Testis (tissue), 3 donors: Measurements from ENCODE around the gene SND1. TPM values are rescaled to one million over a fixed set of nuclear protein-coding genes. Genes with fewer than 3 reads are reported as not detected.

Source experiments
- DNase-seq: peaks from one replicate; pipeline ENCODE4 v3.0.0-alpha.2; 2019
- H3K27ac ChIP-seq, 2 donors: fragments of 200-600 bp; sonication (generic); one replicate each; pipeline ENCODE4 v1.5.1; 2019
- H3K27me3 ChIP-seq: fragments of 200-600 bp; sonication (generic); one replicate; pipeline ENCODE4 v1.5.1; 2019
- H3K36me3 ChIP-seq: fragments of 200-600 bp; sonication (generic); one replicate; pipeline ENCODE4 v1.5.1; 2017; ENCODE audit warnings: low read depth; ENCODE audit errors: missing control alignments
- H3K4me1 ChIP-seq: fragments of 200-600 bp; sonication (generic); one replicate; pipeline ENCODE4 v1.5.1; 2019
- H3K4me3 ChIP-seq, 2 donors: fragments of 200-600 bp; sonication (generic); one replicate each; pipeline ENCODE4 v1.5.1; 2017 to 2019
- H3K9me3 ChIP-seq: fragments of 200-600 bp; sonication (generic); one replicate; pipeline ENCODE4 v1.5.1; 2017
- POLR2A ChIP-seq: fragments of 450-650 bp; IDR thresholded peaks from one replicate; pipeline ENCODE4 v1.6.1; 2017; ENCODE audit warnings: antibody characterized with exemption, mild to moderate bottlenecking, moderate library complexity
- WGBS, 2 donors: methylation state at CpG; one replicate each; pipeline ENCODE4 v1.1.5; 2018; 5-methylcytosine and 5-hydroxymethylcytosine counted together
- intact Hi-C: fragments of 100-400 bp; cut with DNase I; formaldehyde crosslinking; loops from one replicate; pipeline ENCODE4 v1.15.1; 2023; ENCODE audit warnings: low total_unique reads
- polyA plus RNA-seq: library from polyadenylated mRNA; stranded (reverse); fragments of 350-450 nt; fragmentation: Illumina TruSeq; extraction: RNeasy Lipid Tissue Mini Kit (QIAGEN cat#74804); gene quantifications from one replicate; pipeline ENCODE4 v1.2.3, GENCODE V29; 2014; ENCODE audit warnings: low read depth, low replicate concordance; ENCODE audit not compliant: insufficient read depth
- total RNA-seq, 2 donors: library from RNA; depleted of rRNA; stranded (reverse); fragments of >200 nt; gene quantifications; one replicate each; pipeline ENCODE4 v1.2.3, GENCODE V29; 2016
- TF ChIP-seq, protein P1 (sequence below), 3 experiments: fragments of 450-650 bp in 2 of 3; fragments of 200-600 bp in 1 of 3; sonication (generic) in 1 of 3; IDR thresholded peaks; one replicate each; pipeline ENCODE4 v1.5.1; 2016 to 2019; ENCODE audit warnings: antibody characterized with exemption in 3 of 3, mild to moderate bottlenecking in 2 of 3, moderate library complexity in 1 of 3

Gene SND1
- total and polyA plus RNA-seq, 3 donors from 2014 or later, result 132 to 207 (median 179) TPM

DNA sequence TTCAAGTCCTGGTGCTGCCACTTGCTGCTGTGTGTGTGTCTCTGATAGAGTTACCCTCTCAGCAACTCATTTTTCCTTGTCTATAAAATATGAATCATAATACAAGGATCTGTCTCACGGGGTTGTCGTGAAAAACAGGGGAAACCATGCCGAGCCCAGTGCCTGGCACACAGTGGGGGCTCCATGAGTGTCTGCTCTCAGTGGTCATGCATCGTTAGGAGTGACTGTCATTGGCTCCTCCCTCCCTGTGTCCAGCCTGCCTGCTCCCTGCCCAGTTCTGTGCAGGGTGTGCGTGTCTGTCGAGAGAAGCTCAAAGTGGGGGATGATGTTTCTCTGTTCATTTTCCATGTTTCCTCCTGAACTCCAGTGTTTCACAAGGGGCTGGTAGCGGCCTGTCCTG, 462.8 kb downstream of the SND1 start:
- intact Hi-C loops, result no loop called here
- no peak for DNase-seq
- Histone ChIP-seq H3K4me3 (no peak overlapping the region), H3K9me3 (no peaks in the 10 kb centered on the region), H3K27ac (no peak overlapping the region), H3K36me3 (no peaks in the 10 kb centered on the region), H3K27me3 (no peaks in the 10 kb centered on the region), H3K4me1 (no peaks in the 10 kb centered on the region)
- TF ChIP-seq, protein P1, sequence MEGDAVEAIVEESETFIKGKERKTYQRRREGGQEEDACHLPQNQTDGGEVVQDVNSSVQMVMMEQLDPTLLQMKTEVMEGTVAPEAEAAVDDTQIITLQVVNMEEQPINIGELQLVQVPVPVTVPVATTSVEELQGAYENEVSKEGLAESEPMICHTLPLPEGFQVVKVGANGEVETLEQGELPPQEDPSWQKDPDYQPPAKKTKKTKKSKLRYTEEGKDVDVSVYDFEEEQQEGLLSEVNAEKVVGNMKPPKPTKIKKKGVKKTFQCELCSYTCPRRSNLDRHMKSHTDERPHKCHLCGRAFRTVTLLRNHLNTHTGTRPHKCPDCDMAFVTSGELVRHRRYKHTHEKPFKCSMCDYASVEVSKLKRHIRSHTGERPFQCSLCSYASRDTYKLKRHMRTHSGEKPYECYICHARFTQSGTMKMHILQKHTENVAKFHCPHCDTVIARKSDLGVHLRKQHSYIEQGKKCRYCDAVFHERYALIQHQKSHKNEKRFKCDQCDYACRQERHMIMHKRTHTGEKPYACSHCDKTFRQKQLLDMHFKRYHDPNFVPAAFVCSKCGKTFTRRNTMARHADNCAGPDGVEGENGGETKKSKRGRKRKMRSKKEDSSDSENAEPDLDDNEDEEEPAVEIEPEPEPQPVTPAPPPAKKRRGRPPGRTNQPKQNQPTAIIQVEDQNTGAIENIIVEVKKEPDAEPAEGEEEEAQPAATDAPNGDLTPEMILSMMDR (IDR thresholded peaks at IDR 0.05), result no peak
- no peak for TF ChIP-seq POLR2A
- WGBS, 2 donors, result 78 to 80% methylated on average over 7 of the region's 7 CpGs

DNA sequence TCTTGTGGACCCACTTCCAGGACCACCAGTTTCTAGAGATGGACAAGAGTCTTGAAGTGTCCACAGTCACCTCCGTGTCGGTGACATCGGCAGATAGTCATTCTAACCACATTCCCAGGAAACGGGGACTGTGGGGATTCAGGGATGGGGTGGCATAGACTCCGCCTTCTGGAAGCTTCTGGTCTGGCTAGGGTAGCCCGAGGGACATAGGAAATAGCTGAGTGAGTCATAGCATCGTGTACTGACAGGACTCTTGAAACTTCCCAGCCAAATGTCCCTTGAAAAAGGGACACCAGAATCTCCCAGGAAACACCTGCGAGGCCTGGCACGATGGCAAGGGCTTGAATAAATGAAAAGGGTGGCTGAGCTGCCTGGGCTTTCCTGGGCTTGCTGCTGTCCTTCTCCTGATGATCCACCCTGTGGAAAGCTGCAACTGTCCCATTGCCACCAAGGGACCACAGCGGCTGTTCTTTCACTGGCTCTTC, 463.4 kb downstream of the SND1 start:
- no peak for DNase-seq
- no peaks in the 10 kb centered on the region for H3K4me1 ChIP-seq
- H3K27me3 ChIP-seq, result no peaks in the 10 kb centered on the region
- H3K36me3 ChIP-seq, result no peaks in the 10 kb centered on the region
- H3K9me3 ChIP-seq, result no peaks in the 10 kb centered on the region
- 88 to 100% methylated on average over 3 to 10 of the region's 10 CpGs for WGBS, 2 donors
- no peak overlapping the region for H3K27ac ChIP-seq
- H3K4me3 ChIP-seq, result no peak overlapping the region
- TF ChIP-seq, protein P1 (IDR thresholded peaks at IDR 0.05), result no peak
- TF ChIP-seq POLR2A, result no peak
- intact Hi-C loops, result no loop called here

DNA sequence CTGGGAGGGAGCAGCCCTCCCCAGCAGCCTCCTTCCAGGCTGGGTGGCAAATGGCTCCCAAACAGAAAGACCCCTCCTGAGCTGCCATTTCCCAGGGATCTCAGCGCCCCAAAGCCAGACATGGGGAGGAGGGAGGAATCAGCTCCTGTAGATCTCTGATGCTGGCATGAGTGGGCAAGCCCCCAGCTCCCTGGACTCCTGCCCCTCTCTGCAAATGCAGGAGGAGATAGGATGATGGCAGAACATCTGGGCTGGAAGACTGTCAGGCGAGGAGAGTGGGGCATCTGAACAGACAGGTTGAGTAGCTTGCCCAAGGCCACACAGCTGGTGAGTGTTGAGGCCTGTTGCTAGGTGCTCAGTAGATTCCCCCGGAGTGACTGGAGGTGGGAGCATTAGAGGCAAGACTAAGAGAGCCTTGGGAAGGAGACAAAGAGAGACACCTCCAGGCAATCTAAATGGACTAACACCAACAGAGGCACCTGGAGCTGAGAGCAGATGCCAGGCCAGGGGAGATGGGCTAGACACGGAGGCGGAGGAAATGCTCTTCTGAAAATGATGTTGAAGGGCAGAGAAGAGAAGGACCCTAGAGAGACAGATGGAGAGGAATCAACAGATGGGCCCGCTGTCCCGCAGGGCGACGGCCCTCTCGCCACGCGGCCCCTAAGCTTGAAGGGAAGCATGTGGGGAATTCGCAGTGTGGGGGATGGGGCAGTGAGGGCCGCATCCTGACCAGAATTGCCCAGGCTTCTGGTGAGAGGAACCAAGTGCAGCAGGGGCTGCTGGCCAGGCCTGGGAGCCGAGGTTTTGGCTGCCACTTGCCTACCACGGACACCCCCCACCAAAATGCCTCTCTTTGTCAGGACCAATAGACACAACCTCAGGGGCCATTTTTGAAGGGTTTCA, 464.1 kb downstream of the SND1 start:
- no peak overlapping the region for H3K4me3 ChIP-seq
- intact Hi-C loops, result no loop called here

DNA sequence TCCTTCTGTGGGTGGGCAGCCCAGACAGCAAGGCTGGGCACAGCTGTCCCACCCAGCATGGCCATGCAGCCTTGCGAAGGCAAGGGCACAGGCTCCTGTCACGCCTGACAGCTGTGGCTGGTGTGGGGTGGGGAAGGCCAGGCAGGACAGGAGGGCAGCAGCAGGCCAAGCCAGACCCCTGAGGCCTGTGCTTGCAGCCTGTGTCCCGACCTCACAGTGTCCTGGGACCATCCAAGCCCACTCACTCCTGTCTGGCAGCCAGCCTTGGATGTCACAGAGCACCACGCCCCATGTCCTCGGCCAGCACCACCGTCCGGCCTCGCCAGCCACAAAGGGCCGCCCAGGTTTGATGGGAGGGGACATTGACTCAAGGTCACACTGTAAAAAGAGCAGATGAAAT, 464.7 kb downstream of the SND1 start:
- no peak overlapping the region for H3K27ac ChIP-seq
- DNase-seq, result no peak
- intact Hi-C loops, result no loop called here
- H3K4me3 ChIP-seq, result no peak overlapping the region
- no peaks in the 10 kb centered on the region for H3K4me1 ChIP-seq
- no peaks in the 10 kb centered on the region for H3K27me3 ChIP-seq
- H3K9me3 ChIP-seq, result no peaks in the 10 kb centered on the region
- 87 to 94% methylated on average over 5 to 9 of the region's 9 CpGs for WGBS, 2 donors
- H3K36me3 ChIP-seq, result no peaks in the 10 kb centered on the region
- TF ChIP-seq, protein P1 (IDR thresholded peaks at IDR 0.05), result no peak
- no peak for TF ChIP-seq POLR2A

More for the DNA sequence above, 464.1 kb downstream of the SND1 start:
- Histone ChIP-seq H3K9me3 (no peaks in the 10 kb centered on the region), H3K36me3 (no peaks in the 10 kb centered on the region), H3K27me3 (no peaks in the 10 kb centered on the region), H3K4me1 (no peaks in the 10 kb centered on the region), H3K27ac (no peak overlapping the region)
- no peak for TF ChIP-seq POLR2A
- TF ChIP-seq, protein P1 (IDR thresholded peaks at IDR 0.05), result no peak
- 80 to 90% methylated on average over 14 to 16 of the region's 16 CpGs for WGBS, 2 donors
- DNase-seq, result no peak
